GM12878 (cell line): ENCODE results near the gene CLN6. TPM values are rescaled to one million over a fixed set of nuclear protein-coding genes. Genes with fewer than 3 reads are reported as not detected.

Source experiments
- CREB1 ChIP-seq: IDR thresholded peaks from 2 replicates; pipeline ENCODE4 v1.6.1; 2012; ENCODE audit warnings: low read depth, mild to moderate bottlenecking, inconsistent platforms
- PRDM15 ChIP-seq: fragments of 450-650 bp; formaldehyde crosslinking; IDR thresholded peaks from 2 replicates; pipeline ENCODE4 v1.4.0; 2020; ENCODE audit warnings: mild to moderate bottlenecking, moderate library complexity
- YY1 ChIP-seq: IDR thresholded peaks from 2 replicates; pipeline ENCODE4 v1.6.1; 2011; ENCODE audit warnings: low read depth, mild to moderate bottlenecking, low read length
- ZBED1 ChIP-seq: IDR thresholded peaks from 2 replicates; pipeline ENCODE4 v1.6.1; 2016; ENCODE audit warnings: borderline replicate concordance
- polyA plus RNA-seq, 11 experiments: library from polyadenylated mRNA; depleted of rRNA in 4 of 11; unstranded in 6 of 11; stranded (reverse) in 5 of 11; fragments of >200 nt; fragmentation: Nextera tagmentation in 4 of 11; fragmentation: Illumina TruSeq in 1 of 11; extraction: Ambion mirVana in 4 of 11; extraction: Trizol in 1 of 11; gene quantifications; 1 replicate in 1 of 11; 2 replicates in 10 of 11; pipeline versions ENCODE4 v1.2.1 to v1.2.3, GENCODE V29; 2011 to 2016; ENCODE audit warnings: inconsistent platforms in 2 of 11, missing spikeins in 2 of 11, low read depth in 1 of 11
- total RNA-seq, 4 experiments: library from RNA; depleted of rRNA in 3 of 4; stranded (reverse); fragments of >200 nt in 3 of 4; fragmentation: Illumina TruSeq in 1 of 4; extraction: Trizol in 1 of 4; gene quantifications; 2 replicates each; pipeline versions ENCODE4 v1.2.1 to v1.2.3, GENCODE V29; 2013 to 2021
- TF ChIP-seq, protein P1 (sequence below): fragments of 450-650 bp; formaldehyde crosslinking; IDR thresholded peaks from 2 replicates; pipeline ENCODE4 v1.4.0; 2022; ENCODE audit warnings: mild to moderate bottlenecking, moderate library complexity

Gene CLN6
- total and polyA plus RNA-seq, 10 of the 15 experiments (the other 5 are each of a cell fraction or from before 2014, with no cell fraction given): 0.74 to 69.0 (median 30.3) TPM

DNA sequence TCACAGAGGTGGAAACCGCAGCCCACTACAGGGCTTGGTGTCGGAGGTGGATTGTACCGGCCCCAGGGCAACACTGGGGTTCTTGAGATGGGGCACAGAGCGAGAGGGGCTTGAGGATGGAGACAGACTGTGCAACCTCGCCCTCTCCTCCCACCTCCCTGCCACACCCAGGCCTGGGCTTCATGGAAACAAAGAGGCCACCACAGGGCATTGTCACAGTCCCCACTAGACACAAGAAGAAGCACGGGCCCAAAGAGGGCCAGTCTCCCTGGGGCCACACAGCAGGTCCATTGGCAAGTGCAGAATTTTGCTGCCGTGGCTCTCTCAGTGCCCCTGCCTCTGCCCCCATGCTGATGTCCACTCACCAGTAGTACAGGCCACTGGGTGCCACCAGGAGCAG is 20.3 kb downstream of the CLN6 start (continued):
- TF ChIP-seq, protein P1, sequence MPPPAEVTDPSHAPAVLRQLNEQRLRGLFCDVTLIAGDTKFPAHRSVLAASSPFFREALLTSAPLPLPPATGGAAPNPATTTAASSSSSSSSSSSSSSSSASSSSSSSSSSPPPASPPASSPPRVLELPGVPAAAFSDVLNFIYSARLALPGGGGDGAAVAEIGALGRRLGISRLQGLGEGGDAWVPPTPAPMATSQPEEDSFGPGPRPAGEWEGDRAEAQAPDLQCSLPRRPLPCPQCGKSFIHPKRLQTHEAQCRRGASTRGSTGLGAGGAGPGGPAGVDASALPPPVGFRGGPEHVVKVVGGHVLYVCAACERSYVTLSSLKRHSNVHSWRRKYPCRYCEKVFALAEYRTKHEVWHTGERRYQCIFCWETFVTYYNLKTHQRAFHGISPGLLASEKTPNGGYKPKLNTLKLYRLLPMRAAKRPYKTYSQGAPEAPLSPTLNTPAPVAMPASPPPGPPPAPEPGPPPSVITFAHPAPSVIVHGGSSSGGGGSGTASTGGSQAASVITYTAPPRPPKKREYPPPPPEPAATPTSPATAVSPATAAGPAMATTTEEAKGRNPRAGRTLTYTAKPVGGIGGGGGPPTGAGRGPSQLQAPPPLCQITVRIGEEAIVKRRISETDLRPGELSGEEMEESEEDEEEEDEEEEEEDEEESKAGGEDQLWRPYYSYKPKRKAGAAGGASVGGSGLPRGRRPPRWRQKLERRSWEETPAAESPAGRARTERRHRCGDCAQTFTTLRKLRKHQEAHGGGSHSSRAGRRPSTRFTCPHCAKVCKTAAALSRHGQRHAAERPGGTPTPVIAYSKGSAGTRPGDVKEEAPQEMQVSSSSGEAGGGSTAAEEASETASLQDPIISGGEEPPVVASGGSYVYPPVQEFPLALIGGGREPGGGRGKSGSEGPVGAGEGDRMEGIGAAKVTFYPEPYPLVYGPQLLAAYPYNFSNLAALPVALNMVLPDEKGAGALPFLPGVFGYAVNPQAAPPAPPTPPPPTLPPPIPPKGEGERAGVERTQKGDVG: no peak
- TF ChIP-seq CREB1 (no peak), ZBED1 (no peak), PRDM15 (CRISPR knock-in tag) (no peak), YY1 (no peak)
